GM12891 (cell line): ENCODE results near the gene APBA3.
"Not testable (repeated sequence)": the region's sequence is repeated elsewhere in the genome, so short reads cannot be mapped to it uniquely, and the experiment has no call there.

Experiments used
- PAX5 ChIP-seq: IDR thresholded peaks from 2 replicates; pipeline ENCODE4 v1.6.1; 2011; ENCODE audit warnings: low read length, moderate library complexity, mild to moderate bottlenecking; ENCODE audit not compliant: insufficient read depth, severe bottlenecking
- POLR2A ChIP-seq: IDR thresholded peaks from 2 replicates; pipeline ENCODE4 v1.6.1; 2011; ENCODE audit warnings: low read depth, low read length, control low read depth
- POLR2AphosphoS5 ChIP-seq: IDR thresholded peaks from 2 replicates; pipeline ENCODE4 v1.6.1; 2011; ENCODE audit warnings: low read depth, low read length, control low read depth
- SPI1 ChIP-seq: IDR thresholded peaks from 2 replicates; pipeline ENCODE4 v1.6.1; 2011; ENCODE audit warnings: low read depth, low read length, control low read depth

- TF ChIP-seq POLR2A, PAX5, POLR2AphosphoS5, SPI1: not testable (repeated sequence)
Measured at GRCh38 chr19:3758297-3758696, 3.2 kb downstream of the APBA3 start.
